ENCODE results near the gene ABCC5. TPM values are rescaled to one million over a fixed set of nuclear protein-coding genes. Genes with fewer than 3 reads are reported as not detected.

The ABCC5 gene
- total and polyA plus RNA-seq, 2 of the 8 experiments (the other 6 are each of a cell fraction or from before 2014, with no cell fraction given): 25.3 to 40.8 TPM

DNA sequence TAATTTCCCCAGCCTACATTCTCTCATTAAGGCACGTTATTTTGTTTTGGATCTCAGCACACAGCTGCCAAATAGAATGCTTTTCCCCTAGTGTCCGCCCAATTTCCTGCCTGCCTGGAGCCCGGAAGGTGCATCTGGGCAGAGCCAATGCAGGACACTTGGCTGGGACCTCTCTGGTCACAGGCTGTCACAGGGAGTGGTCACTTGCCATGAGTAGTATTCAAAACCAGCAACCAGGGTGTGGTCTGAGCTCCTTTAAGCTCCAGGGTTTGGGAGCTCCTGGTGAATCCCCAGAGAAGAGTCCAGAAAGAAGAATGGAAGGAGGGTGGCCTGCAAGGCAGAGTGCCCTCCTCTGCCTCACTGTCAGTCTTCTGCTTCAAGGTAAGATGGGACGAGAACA is 35.1 kb upstream of the ABCC5 start, which contains the start of gene HTR3C (continued):
- TF ChIP-seq, protein P1, sequence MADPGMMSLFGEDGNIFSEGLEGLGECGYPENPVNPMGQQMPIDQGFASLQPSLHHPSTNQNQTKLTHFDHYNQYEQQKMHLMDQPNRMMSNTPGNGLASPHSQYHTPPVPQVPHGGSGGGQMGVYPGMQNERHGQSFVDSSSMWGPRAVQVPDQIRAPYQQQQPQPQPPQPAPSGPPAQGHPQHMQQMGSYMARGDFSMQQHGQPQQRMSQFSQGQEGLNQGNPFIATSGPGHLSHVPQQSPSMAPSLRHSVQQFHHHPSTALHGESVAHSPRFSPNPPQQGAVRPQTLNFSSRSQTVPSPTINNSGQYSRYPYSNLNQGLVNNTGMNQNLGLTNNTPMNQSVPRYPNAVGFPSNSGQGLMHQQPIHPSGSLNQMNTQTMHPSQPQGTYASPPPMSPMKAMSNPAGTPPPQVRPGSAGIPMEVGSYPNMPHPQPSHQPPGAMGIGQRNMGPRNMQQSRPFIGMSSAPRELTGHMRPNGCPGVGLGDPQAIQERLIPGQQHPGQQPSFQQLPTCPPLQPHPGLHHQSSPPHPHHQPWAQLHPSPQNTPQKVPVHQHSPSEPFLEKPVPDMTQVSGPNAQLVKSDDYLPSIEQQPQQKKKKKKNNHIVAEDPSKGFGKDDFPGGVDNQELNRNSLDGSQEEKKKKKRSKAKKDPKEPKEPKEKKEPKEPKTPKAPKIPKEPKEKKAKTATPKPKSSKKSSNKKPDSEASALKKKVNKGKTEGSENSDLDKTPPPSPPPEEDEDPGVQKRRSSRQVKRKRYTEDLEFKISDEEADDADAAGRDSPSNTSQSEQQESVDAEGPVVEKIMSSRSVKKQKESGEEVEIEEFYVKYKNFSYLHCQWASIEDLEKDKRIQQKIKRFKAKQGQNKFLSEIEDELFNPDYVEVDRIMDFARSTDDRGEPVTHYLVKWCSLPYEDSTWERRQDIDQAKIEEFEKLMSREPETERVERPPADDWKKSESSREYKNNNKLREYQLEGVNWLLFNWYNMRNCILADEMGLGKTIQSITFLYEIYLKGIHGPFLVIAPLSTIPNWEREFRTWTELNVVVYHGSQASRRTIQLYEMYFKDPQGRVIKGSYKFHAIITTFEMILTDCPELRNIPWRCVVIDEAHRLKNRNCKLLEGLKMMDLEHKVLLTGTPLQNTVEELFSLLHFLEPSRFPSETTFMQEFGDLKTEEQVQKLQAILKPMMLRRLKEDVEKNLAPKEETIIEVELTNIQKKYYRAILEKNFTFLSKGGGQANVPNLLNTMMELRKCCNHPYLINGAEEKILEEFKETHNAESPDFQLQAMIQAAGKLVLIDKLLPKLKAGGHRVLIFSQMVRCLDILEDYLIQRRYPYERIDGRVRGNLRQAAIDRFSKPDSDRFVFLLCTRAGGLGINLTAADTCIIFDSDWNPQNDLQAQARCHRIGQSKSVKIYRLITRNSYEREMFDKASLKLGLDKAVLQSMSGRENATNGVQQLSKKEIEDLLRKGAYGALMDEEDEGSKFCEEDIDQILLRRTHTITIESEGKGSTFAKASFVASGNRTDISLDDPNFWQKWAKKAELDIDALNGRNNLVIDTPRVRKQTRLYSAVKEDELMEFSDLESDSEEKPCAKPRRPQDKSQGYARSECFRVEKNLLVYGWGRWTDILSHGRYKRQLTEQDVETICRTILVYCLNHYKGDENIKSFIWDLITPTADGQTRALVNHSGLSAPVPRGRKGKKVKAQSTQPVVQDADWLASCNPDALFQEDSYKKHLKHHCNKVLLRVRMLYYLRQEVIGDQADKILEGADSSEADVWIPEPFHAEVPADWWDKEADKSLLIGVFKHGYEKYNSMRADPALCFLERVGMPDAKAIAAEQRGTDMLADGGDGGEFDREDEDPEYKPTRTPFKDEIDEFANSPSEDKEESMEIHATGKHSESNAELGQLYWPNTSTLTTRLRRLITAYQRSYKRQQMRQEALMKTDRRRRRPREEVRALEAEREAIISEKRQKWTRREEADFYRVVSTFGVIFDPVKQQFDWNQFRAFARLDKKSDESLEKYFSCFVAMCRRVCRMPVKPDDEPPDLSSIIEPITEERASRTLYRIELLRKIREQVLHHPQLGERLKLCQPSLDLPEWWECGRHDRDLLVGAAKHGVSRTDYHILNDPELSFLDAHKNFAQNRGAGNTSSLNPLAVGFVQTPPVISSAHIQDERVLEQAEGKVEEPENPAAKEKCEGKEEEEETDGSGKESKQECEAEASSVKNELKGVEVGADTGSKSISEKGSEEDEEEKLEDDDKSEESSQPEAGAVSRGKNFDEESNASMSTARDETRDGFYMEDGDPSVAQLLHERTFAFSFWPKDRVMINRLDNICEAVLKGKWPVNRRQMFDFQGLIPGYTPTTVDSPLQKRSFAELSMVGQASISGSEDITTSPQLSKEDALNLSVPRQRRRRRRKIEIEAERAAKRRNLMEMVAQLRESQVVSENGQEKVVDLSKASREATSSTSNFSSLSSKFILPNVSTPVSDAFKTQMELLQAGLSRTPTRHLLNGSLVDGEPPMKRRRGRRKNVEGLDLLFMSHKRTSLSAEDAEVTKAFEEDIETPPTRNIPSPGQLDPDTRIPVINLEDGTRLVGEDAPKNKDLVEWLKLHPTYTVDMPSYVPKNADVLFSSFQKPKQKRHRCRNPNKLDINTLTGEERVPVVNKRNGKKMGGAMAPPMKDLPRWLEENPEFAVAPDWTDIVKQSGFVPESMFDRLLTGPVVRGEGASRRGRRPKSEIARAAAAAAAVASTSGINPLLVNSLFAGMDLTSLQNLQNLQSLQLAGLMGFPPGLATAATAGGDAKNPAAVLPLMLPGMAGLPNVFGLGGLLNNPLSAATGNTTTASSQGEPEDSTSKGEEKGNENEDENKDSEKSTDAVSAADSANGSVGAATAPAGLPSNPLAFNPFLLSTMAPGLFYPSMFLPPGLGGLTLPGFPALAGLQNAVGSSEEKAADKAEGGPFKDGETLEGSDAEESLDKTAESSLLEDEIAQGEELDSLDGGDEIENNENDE (IDR thresholded peaks at IDR 0.05; ENCODE audit: insufficient replicate concordance, low read length): no peak
- TF ChIP-seq EP300 (IDR thresholded peaks at IDR 0.05; ENCODE audit: borderline replicate concordance in 1 of 2, low read depth in 2 of 2, low read length in 2 of 2): no peak
- TF ChIP-seq SRF (IDR thresholded peaks at IDR 0.05; ENCODE audit: low read depth, low read length): no peak
- no peak for TF ChIP-seq KDM4A (IDR thresholded peaks at IDR 0.05; ENCODE audit: low read depth, low read length, severe bottlenecking)
- TF ChIP-seq SP2 (IDR thresholded peaks at IDR 0.05; ENCODE audit: low read length): no peak
- TF ChIP-seq BRCA1 (IDR thresholded peaks at IDR 0.05; ENCODE audit: low read depth, low read length): no peak
- TF ChIP-seq POLR2AphosphoS5 (IDR thresholded peaks at IDR 0.05; ENCODE audit: low read depth, low read length): no peak

Data from H1 (cell line).